Parathyroid adenoma (tissue), 2 donors: ENCODE measurements around the gene MAN2B2.

Experiments used
- H2AFZ ChIP-seq: fragments of 300-600 bp; sonication (generic); one replicate; pipeline ENCODE4 v1.7.0; 2017; ENCODE audit warnings: antibody characterized with exemption, mild to moderate bottlenecking
- H3K27ac ChIP-seq: fragments of 300-600 bp; sonication (generic); one replicate; pipeline ENCODE4 v1.7.0; 2017
- H3K27me3 ChIP-seq: fragments of 300-600 bp; sonication (generic); one replicate; pipeline ENCODE4 v1.7.0; 2017; ENCODE audit warnings: low read length; ENCODE audit not compliant: control insufficient read depth, insufficient read depth
- H3K36me3 ChIP-seq: fragments of 300-600 bp; sonication (generic); one replicate; pipeline ENCODE4 v1.7.0; 2017; ENCODE audit warnings: low read length; ENCODE audit not compliant: control insufficient read depth, insufficient read depth
- H3K4me1 ChIP-seq: fragments of 300-600 bp; sonication (generic); one replicate; pipeline ENCODE4 v1.7.0; 2017; ENCODE audit warnings: control low read depth
- H3K4me2 ChIP-seq: fragments of 300-600 bp; sonication (generic); one replicate; pipeline ENCODE4 v1.7.0; 2017; ENCODE audit warnings: low read length
- H3K4me3 ChIP-seq: fragments of 300-600 bp; sonication (generic); one replicate; pipeline ENCODE4 v1.7.0; 2017; ENCODE audit warnings: low read depth, low read length
- H3K79me2 ChIP-seq: fragments of 300-600 bp; sonication (generic); one replicate; pipeline ENCODE4 v1.7.0; 2017; ENCODE audit warnings: control low read depth
- H3K9ac ChIP-seq: fragments of 300-600 bp; sonication (generic); one replicate; pipeline ENCODE4 v1.7.0; 2017; ENCODE audit warnings: mild to moderate bottlenecking
- H3K9me3 ChIP-seq: fragments of 300-600 bp; sonication (generic); one replicate; pipeline ENCODE4 v1.7.0; 2017; ENCODE audit warnings: low read length; ENCODE audit not compliant: control insufficient read depth
- CTCF ChIP-seq: fragments of 300-600 bp; sonication (generic); IDR thresholded peaks from one replicate; pipeline ENCODE4 v1.7.0; 2017; ENCODE audit warnings: antibody characterized with exemption, mild to moderate bottlenecking
- donor health status: primary hyperparathyroidism.

The MAN2B2 gene

GRCh38 chr4:6538111-6538510 is 36.9 kb upstream of the MAN2B2 start:
- H3K4me1 ChIP-seq, result no peaks in the 10 kb centered on the region
- TF ChIP-seq CTCF, result no peak
- no peaks in the 10 kb centered on the region for H3K27me3 ChIP-seq
- H3K36me3 ChIP-seq, result no peaks in the 10 kb centered on the region
- no peak overlapping the region for H3K4me2 ChIP-seq
- H3K79me2 ChIP-seq, result no peaks in the 10 kb centered on the region
- H3K9me3 ChIP-seq, result no peaks in the 10 kb centered on the region
- no peak overlapping the region for H3K4me3 ChIP-seq
- H3K27ac ChIP-seq, result no peak overlapping the region
- no peak overlapping the region for H2AFZ ChIP-seq
- H3K9ac ChIP-seq, result no peak overlapping the region

- H3K27ac ChIP-seq, result no peak overlapping the region
These were observed 36.4 kb upstream of the MAN2B2 start for GRCh38 chr4:6538575-6538974.

GRCh38 chr4:6539009-6539764 is 35.8 kb upstream of the MAN2B2 start:
- no peak overlapping the region for H3K4me2 ChIP-seq
- H3K9ac ChIP-seq, result no peak overlapping the region
- H3K36me3 ChIP-seq, result no peaks in the 10 kb centered on the region
- H3K4me1 ChIP-seq, result no peaks in the 10 kb centered on the region
- no peak overlapping the region for H3K27ac ChIP-seq
- no peaks in the 10 kb centered on the region for H3K79me2 ChIP-seq
- H3K9me3 ChIP-seq, result no peaks in the 10 kb centered on the region
- no peaks in the 10 kb centered on the region for H3K27me3 ChIP-seq
- no peak overlapping the region for H3K4me3 ChIP-seq
- TF ChIP-seq CTCF, result no peak
- no peak overlapping the region for H2AFZ ChIP-seq

More at GRCh38 chr4:6538575-6538974, 36.4 kb upstream of the MAN2B2 start:
- Histone ChIP-seq H2AFZ (no peak overlapping the region), H3K27me3 (no peaks in the 10 kb centered on the region), H3K79me2 (no peaks in the 10 kb centered on the region), H3K4me1 (no peaks in the 10 kb centered on the region), H3K36me3 (no peaks in the 10 kb centered on the region), H3K4me2 (no peak overlapping the region), H3K9ac (no peak overlapping the region), H3K9me3 (no peaks in the 10 kb centered on the region), H3K4me3 (no peak overlapping the region)
- TF ChIP-seq CTCF, result no peak

- Histone ChIP-seq H3K4me1 (no peaks in the 10 kb centered on the region), H3K4me2 (no peak overlapping the region), H3K9ac (no peak overlapping the region), H3K27me3 (no peaks in the 10 kb centered on the region), H3K36me3 (no peaks in the 10 kb centered on the region), H3K27ac (no peak overlapping the region), H2AFZ (no peak overlapping the region), H3K79me2 (no peaks in the 10 kb centered on the region), H3K4me3 (no peak overlapping the region), H3K9me3 (no peaks in the 10 kb centered on the region)
- no peak for TF ChIP-seq CTCF
These were observed 34.1 kb upstream of the MAN2B2 start for GRCh38 chr4:6540879-6541278.

- Histone ChIP-seq H3K4me3 (no peak overlapping the region), H3K36me3 (no peaks in the 10 kb centered on the region), H3K27me3 (no peaks in the 10 kb centered on the region), H3K4me1 (no peaks in the 10 kb centered on the region), H3K4me2 (no peak overlapping the region), H3K9ac (no peak overlapping the region), H2AFZ (no peak overlapping the region), H3K79me2 (no peaks in the 10 kb centered on the region), H3K9me3 (no peaks in the 10 kb centered on the region), H3K27ac (no peak overlapping the region)
- TF ChIP-seq CTCF, result no peak
These were observed 33.2 kb upstream of the MAN2B2 start for GRCh38 chr4:6541789-6542188.
